Endothelial cell of umbilical vein (primary cell): ENCODE measurements around the gene SLC1A1. TPM values are rescaled to one million over a fixed set of nuclear protein-coding genes. Genes with fewer than 3 reads are reported as not detected.

Experiments
- BruUV-seq: library from RNA; stranded (reverse); fragments of 400-500 nt; replicated peaks from 2 replicates; lab custom pipeline; 2021; lab: Mats Ljungman, UMichigan
- CTCF ChIA-PET: fragments of 300-600, 350-600 bp; sonication (Branson Sonifier 250); formaldehyde crosslinking; loops from one replicate; lab custom pipeline; 2021; ENCODE audit warnings: antibody characterized with exemption, inconsistent platforms; lab: Charles Lee
- POLR2A ChIA-PET: fragments of 300-600, 350-600 bp; sonication (Branson Sonifier 250); formaldehyde crosslinking; loops from one replicate; lab custom pipeline; 2021; ENCODE audit warnings: antibody characterized with exemption, inconsistent platforms; lab: Charles Lee
- DNase-seq: peaks from one replicate; pipeline ENCODE4 v3.0.0-alpha.2; 2011; ENCODE audit warnings: low read depth, low spot score
- FAIRE-seq: peaks from 2 replicates; lab custom pipeline; 2011; peaks lifted over from hg19 to GRCh38; lab: Jason Lieb, UNC
- H2AFZ ChIP-seq: 2 replicates; pipeline ENCODE4 v1.6.0; 2012; ENCODE audit warnings: low read depth, low read length, control low read depth, inconsistent platforms
- H3K27ac ChIP-seq: 2 replicates; pipeline ENCODE4 v1.5.1; 2011; ENCODE audit warnings: low read depth, mild to moderate bottlenecking, control low read depth, low read length, moderate library complexity; ENCODE audit not compliant: insufficient read depth
- H3K27me3 ChIP-seq, 2 experiments: 2 replicates each; pipeline versions ENCODE4 v1.6.0 to v1.6.1; 2011; ENCODE audit warnings: low read length in 2 of 2, mixed read lengths in 1 of 2; ENCODE audit not compliant: control insufficient read depth in 2 of 2, insufficient read depth in 2 of 2
- H3K36me3 ChIP-seq, 2 experiments: 2 replicates in 1 of 2; 3 replicates in 1 of 2; pipeline ENCODE4 v1.5.1; 2011; ENCODE audit warnings: low read length in 2 of 2, mild to moderate bottlenecking in 1 of 2, moderate library complexity in 1 of 2; ENCODE audit not compliant: control insufficient read depth in 2 of 2, insufficient read depth in 2 of 2; ENCODE audit errors: extremely low read depth in 1 of 2
- H3K4me1 ChIP-seq: 3 replicates; pipeline ENCODE4 v1.5.1; 2011; ENCODE audit warnings: mild to moderate bottlenecking, low read length; ENCODE audit not compliant: control insufficient read depth, insufficient read depth; ENCODE audit errors: extremely low read depth
- H3K4me2 ChIP-seq: 2 replicates; pipeline ENCODE4 v1.6.1; 2011; ENCODE audit warnings: low read length, control low read depth, mixed read lengths; ENCODE audit not compliant: insufficient read depth
- H3K4me3 ChIP-seq, 3 experiments: fragments of 200-600 bp in 1 of 3; sonication (generic), shearing (Covaris generic) in 1 of 3; replicated peaks in 1 of 3; 2 replicates each; pipeline ENCODE4 v1.5.1; 2011 to 2016; ENCODE audit warnings: control low read depth in 3 of 3, low read length in 3 of 3, mild to moderate bottlenecking in 2 of 3, inconsistent platforms in 1 of 3, low read depth in 1 of 3, moderate library complexity in 1 of 3; ENCODE audit not compliant: insufficient read depth in 1 of 3
- H3K79me2 ChIP-seq: 2 replicates; pipeline ENCODE4 v1.6.0; 2012; ENCODE audit warnings: low read length, inconsistent platforms; ENCODE audit not compliant: control insufficient read depth, insufficient read depth
- H3K9ac ChIP-seq: replicated peaks from 2 replicates; pipeline ENCODE3; 2011; ENCODE audit warnings: low read length, control low read depth; ENCODE audit not compliant: insufficient read depth; ENCODE audit errors: extremely low read depth
- H3K9me1 ChIP-seq: replicated peaks from 3 replicates; pipeline ENCODE4 v1.6.0; 2011; ENCODE audit warnings: mild to moderate bottlenecking, low read length; ENCODE audit not compliant: control insufficient read depth, insufficient read depth; ENCODE audit errors: extremely low read depth
- H3K9me3 ChIP-seq: replicated peaks from 2 replicates; pipeline ENCODE4 v1.5.1; 2012; ENCODE audit warnings: low read length, inconsistent platforms; ENCODE audit not compliant: control insufficient read depth, insufficient read depth
- H4K20me1 ChIP-seq: replicated peaks from 2 replicates; pipeline ENCODE3; 2011; ENCODE audit warnings: mild to moderate bottlenecking, low read length; ENCODE audit not compliant: control insufficient read depth, insufficient read depth; ENCODE audit errors: extremely low read depth
- EZH2 ChIP-seq: IDR thresholded peaks from 2 replicates; pipeline ENCODE4 v1.6.1; 2012; ENCODE audit warnings: borderline replicate concordance, low read depth, mild to moderate bottlenecking, moderate library complexity, low read length, inconsistent platforms; ENCODE audit not compliant: severe bottlenecking
- FOS ChIP-seq: IDR thresholded peaks from 2 replicates; pipeline ENCODE4 v1.6.1; 2011; ENCODE audit warnings: mild to moderate bottlenecking, low read length, moderate library complexity, borderline replicate concordance; ENCODE audit not compliant: insufficient read depth
- JUN ChIP-seq: IDR thresholded peaks from 2 replicates; pipeline ENCODE4 v1.6.1; 2011; ENCODE audit warnings: borderline replicate concordance, low read depth; ENCODE audit not compliant: insufficient read length, insufficient read depth
- POLR2A ChIP-seq: IDR thresholded peaks from 2 replicates; pipeline ENCODE4 v1.6.1; 2012; ENCODE audit warnings: low read depth, mild to moderate bottlenecking, control low read depth, low read length
- POLR2AphosphoS5 ChIP-seq: IDR thresholded peaks from 2 replicates; pipeline ENCODE4 v1.6.1; 2012; ENCODE audit warnings: low read depth, mild to moderate bottlenecking, control low read depth, low read length, moderate library complexity; ENCODE audit not compliant: insufficient read depth
- dilution Hi-C: fragments of 300-500 bp; cut with MboI; formaldehyde crosslinking; loops from one replicate; pipeline ENCODE4 v1.15.0; 2019; ENCODE audit warnings: low sequenced_read_pairs; ENCODE audit not compliant: extremely low pct_ligation_motif_present
- intact Hi-C: fragments of 100-400 bp; cut with micrococcal nuclease; formaldehyde crosslinking; loops from one replicate; pipeline ENCODE4 v1.10.0; 2022
- polyA plus RNA-seq, 4 experiments: library from polyadenylated mRNA; depleted of rRNA in 3 of 4; stranded (reverse) in 3 of 4; unstranded in 1 of 4; fragments of >200 nt; gene quantifications; 2 replicates each; pipeline versions ENCODE4 v1.2.1 to v1.2.3, GENCODE V29; 2011 to 2012; ENCODE audit warnings: missing spikeins in 1 of 4
- total RNA-seq: library from RNA; stranded (reverse); gene quantifications from 2 replicates; pipeline ENCODE4 v1.2.3, GENCODE V29; 2021
- TF ChIP-seq, protein P1 (sequence below): IDR thresholded peaks from 2 replicates; pipeline ENCODE4 v1.6.1; 2011; ENCODE audit not compliant: insufficient read depth, insufficient read length
- TF ChIP-seq, protein P2 (sequence below), 2 donors: IDR thresholded peaks; 1 replicate in 1 of 2; 2 replicates in 1 of 2; pipeline ENCODE4 v1.5.1; 2011; ENCODE audit warnings: low read length in 2 of 2, mild to moderate bottlenecking in 2 of 2, moderate library complexity in 2 of 2, control low read depth in 1 of 2, inconsistent platforms in 1 of 2, low read depth in 1 of 2; ENCODE audit not compliant: insufficient read depth in 1 of 2; ENCODE audit errors: extremely low read depth in 1 of 2

Gene SLC1A1
- total and polyA plus RNA-seq, 2 donors (not counting 3 experiments of a cell fraction or from before 2014, with no cell fraction given) = 5.8 to 8.3 TPM

DNA sequence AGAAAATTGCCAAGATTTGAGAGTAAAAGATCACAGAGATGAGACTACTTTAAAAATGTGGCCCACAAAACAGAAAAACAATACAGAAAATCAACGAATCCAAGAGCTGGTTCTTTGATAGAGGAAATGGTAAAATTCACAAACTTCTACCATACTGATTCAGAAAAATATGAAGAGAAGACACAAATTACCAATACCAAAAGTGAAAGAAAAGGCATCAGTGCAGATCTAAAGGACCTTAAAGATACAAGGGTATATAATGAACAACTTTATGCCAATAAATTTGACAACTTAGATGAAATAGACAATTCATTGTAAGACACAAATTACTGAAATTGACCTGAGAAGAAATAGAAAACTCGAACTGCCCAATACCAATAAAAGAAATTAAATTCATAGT lies 24.4 kb upstream of the SLC1A1 start:
- intact Hi-C loops = no loop called here
- H3K4me1 ChIP-seq = no peaks in the 10 kb centered on the region
- CTCF ChIA-PET = interaction anchor here (1.0 kb wide), 1 partner anchor 9 kb away, joined by 3 read pairs; no protein-coding TSS in a partner anchor
- no peak overlapping the region for H2AFZ ChIP-seq
- no peak overlapping the region for H3K4me2 ChIP-seq
- H3K4me3 ChIP-seq = no peak overlapping the region
- no TSS peak for BruUV-seq
- H3K9me1 ChIP-seq = no peaks in the 10 kb centered on the region
- H3K9ac ChIP-seq = no peak overlapping the region
- POLR2A ChIA-PET = no interaction called here
- no peaks in the 10 kb centered on the region for H4K20me1 ChIP-seq
- no peaks in the 10 kb centered on the region for H3K27me3 ChIP-seq
- dilution Hi-C loops = no loop called here
- H3K9me3 ChIP-seq = no peaks in the 10 kb centered on the region
- no peaks in the 10 kb centered on the region for H3K79me2 ChIP-seq
- TF ChIP-seq EZH2 = no peak
- TF ChIP-seq POLR2A = no peak
- TF ChIP-seq, protein P1, sequence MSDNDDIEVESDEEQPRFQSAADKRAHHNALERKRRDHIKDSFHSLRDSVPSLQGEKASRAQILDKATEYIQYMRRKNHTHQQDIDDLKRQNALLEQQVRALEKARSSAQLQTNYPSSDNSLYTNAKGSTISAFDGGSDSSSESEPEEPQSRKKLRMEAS = no peak
- no peak for TF ChIP-seq POLR2AphosphoS5
- TF ChIP-seq, protein P2, sequence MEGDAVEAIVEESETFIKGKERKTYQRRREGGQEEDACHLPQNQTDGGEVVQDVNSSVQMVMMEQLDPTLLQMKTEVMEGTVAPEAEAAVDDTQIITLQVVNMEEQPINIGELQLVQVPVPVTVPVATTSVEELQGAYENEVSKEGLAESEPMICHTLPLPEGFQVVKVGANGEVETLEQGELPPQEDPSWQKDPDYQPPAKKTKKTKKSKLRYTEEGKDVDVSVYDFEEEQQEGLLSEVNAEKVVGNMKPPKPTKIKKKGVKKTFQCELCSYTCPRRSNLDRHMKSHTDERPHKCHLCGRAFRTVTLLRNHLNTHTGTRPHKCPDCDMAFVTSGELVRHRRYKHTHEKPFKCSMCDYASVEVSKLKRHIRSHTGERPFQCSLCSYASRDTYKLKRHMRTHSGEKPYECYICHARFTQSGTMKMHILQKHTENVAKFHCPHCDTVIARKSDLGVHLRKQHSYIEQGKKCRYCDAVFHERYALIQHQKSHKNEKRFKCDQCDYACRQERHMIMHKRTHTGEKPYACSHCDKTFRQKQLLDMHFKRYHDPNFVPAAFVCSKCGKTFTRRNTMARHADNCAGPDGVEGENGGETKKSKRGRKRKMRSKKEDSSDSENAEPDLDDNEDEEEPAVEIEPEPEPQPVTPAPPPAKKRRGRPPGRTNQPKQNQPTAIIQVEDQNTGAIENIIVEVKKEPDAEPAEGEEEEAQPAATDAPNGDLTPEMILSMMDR (IDR thresholded peaks at IDR 0.05; ENCODE audit: extremely low read depth in 1 of 2, insufficient read depth in 1 of 2, low read depth in 1 of 2, low read length in 2 of 2) = no peak
- TF ChIP-seq FOS = no peak
- TF ChIP-seq JUN = no peak
- FAIRE-seq (no peak), DNase-seq (no peak)
- no peak overlapping the region for H3K27ac ChIP-seq
- H3K36me3 ChIP-seq = no peaks in the 10 kb centered on the region
